H1 (cell line): Measurements from ENCODE around the gene CIB4. TPM values are rescaled to one million over a fixed set of nuclear protein-coding genes. Genes with fewer than 3 reads are reported as not detected.

Experiments used
- CTCF ChIA-PET: fragments of 300-600 bp; sonication (Branson Sonifier 250); formaldehyde crosslinking; loops from one replicate; lab custom pipeline; 2021; ENCODE audit not compliant: partially characterized antibody; lab: Charles Lee
- POLR2A ChIA-PET: fragments of 300-600 bp; sonication (Branson Sonifier 250); formaldehyde crosslinking; loops from one replicate; lab custom pipeline; 2021; ENCODE audit warnings: inconsistent platforms; ENCODE audit not compliant: partially characterized antibody; lab: Charles Lee
- DNase-seq, 2 experiments: peaks; one replicate each; pipeline versions ENCODE4 v3.0.0 to v3.0.0-alpha.2; 2010 to 2022; ENCODE audit warnings: low spot score in 2 of 2, low read depth in 1 of 2, mixed read lengths in 1 of 2
- FAIRE-seq: peaks from 2 replicates; lab custom pipeline; 2011; peaks lifted over from hg19 to GRCh38; lab: Jason Lieb, UNC
- H2AFZ ChIP-seq: 2 replicates; pipeline ENCODE4 v1.8.1; 2012; ENCODE audit warnings: low read length, inconsistent platforms
- H2AK5ac ChIP-seq: 2 replicates; pipeline ENCODE4 v1.6.1; 2013; ENCODE audit warnings: low read depth, low read length
- H2BK120ac ChIP-seq: replicated peaks from 2 replicates; pipeline ENCODE3; 2013; ENCODE audit warnings: low read depth, low read length, inconsistent platforms
- H2BK12ac ChIP-seq: 2 replicates; pipeline ENCODE4 v1.6.1; 2013; ENCODE audit warnings: low read depth, low read length
- H2BK15ac ChIP-seq: 2 replicates; pipeline ENCODE4 v1.6.1; 2013; ENCODE audit warnings: low read length
- H2BK20ac ChIP-seq: 2 replicates; pipeline ENCODE4 v1.6.1; 2013; ENCODE audit warnings: low read length
- H2BK5ac ChIP-seq: 2 replicates; pipeline ENCODE4 v1.6.1; 2013; ENCODE audit warnings: low read depth, low read length
- H3K14ac ChIP-seq: 2 replicates; pipeline ENCODE4 v1.6.1; 2013; ENCODE audit warnings: inconsistent platforms; ENCODE audit not compliant: insufficient read length
- H3K18ac ChIP-seq: 2 replicates; pipeline ENCODE4 v1.6.1; 2013; ENCODE audit warnings: low read length; ENCODE audit errors: extremely low read depth
- H3K23ac ChIP-seq: 2 replicates; pipeline ENCODE4 v1.6.1; 2013; ENCODE audit warnings: inconsistent platforms; ENCODE audit not compliant: insufficient read length
- H3K23me2 ChIP-seq: 2 replicates; pipeline ENCODE4 v1.6.1; 2013; ENCODE audit warnings: low read depth, low read length
- H3K27ac ChIP-seq: 2 replicates; pipeline ENCODE4 v1.6.1; 2011; ENCODE audit warnings: low read depth, low read length, inconsistent platforms
- H3K27me3 ChIP-seq, 4 experiments: replicated peaks in 1 of 4; 1 replicate in 1 of 4; 2 replicates in 3 of 4; pipeline versions ENCODE4 v1.6.1 to v1.8.1; 2011 to 2013; ENCODE audit warnings: low read length in 3 of 4, mild to moderate bottlenecking in 3 of 4, inconsistent platforms in 2 of 4, mixed read lengths in 2 of 4, moderate library complexity in 1 of 4; ENCODE audit not compliant: control insufficient read depth in 3 of 4, insufficient read depth in 3 of 4; ENCODE audit errors: extremely low read depth in 1 of 4
- H3K36me3 ChIP-seq, 4 experiments: 2 replicates each; pipeline versions ENCODE4 v1.6.1 to v1.8.1; 2011 to 2013; ENCODE audit warnings: mild to moderate bottlenecking in 4 of 4, low read length in 3 of 4, moderate library complexity in 2 of 4, control low read depth in 1 of 4, inconsistent platforms in 1 of 4; ENCODE audit not compliant: insufficient read depth in 4 of 4, control insufficient read depth in 2 of 4
- H3K4ac ChIP-seq: replicated peaks from 2 replicates; pipeline ENCODE3; 2013; ENCODE audit warnings: low read length, low read depth, mixed read lengths, inconsistent platforms; ENCODE audit not compliant: insufficient read length
- H3K4me1 ChIP-seq, 4 experiments: replicated peaks in 1 of 4; 1 replicate in 1 of 4; 2 replicates in 3 of 4; pipeline versions ENCODE4 v1.6.1 to v1.8.1; 2011 to 2013; ENCODE audit warnings: low read length in 3 of 4, inconsistent platforms in 2 of 4, mixed read lengths in 1 of 4; ENCODE audit not compliant: insufficient read depth in 4 of 4, control insufficient read depth in 3 of 4
- H3K4me2 ChIP-seq, 2 experiments: 2 replicates each; pipeline versions ENCODE4 v1.6.1 to v1.8.1; 2011 to 2013; ENCODE audit warnings: low read depth in 2 of 2, low read length in 2 of 2, control low read depth in 1 of 2, inconsistent platforms in 1 of 2, mild to moderate bottlenecking in 1 of 2; ENCODE audit not compliant: insufficient read depth in 1 of 2
- H3K4me3 ChIP-seq, 4 experiments: fragments of 200-600, 300-600 bp in 1 of 4; sonication (generic), shearing (Covaris generic), sonication (Bioruptor Twin) in 1 of 4; 2 replicates each; pipeline versions ENCODE4 v1.5.1 to v1.8.1; 2011 to 2016; ENCODE audit warnings: low read length in 4 of 4, low read depth in 3 of 4, control low read depth in 2 of 4, inconsistent platforms in 2 of 4, mild to moderate bottlenecking in 2 of 4, mixed read lengths in 1 of 4, moderate library complexity in 1 of 4; ENCODE audit not compliant: insufficient read depth in 2 of 4; ENCODE audit errors: extremely low read depth in 1 of 4
- H3K56ac ChIP-seq: replicated peaks from 2 replicates; pipeline ENCODE3; 2013; ENCODE audit warnings: low read depth, mild to moderate bottlenecking, mixed read lengths, low read length, inconsistent platforms; ENCODE audit not compliant: insufficient read length
- H3K79me1 ChIP-seq: 2 replicates; pipeline ENCODE4 v1.6.1; 2013; ENCODE audit warnings: low read depth, low read length, control low read depth
- H3K79me2 ChIP-seq, 2 experiments: 2 replicates each; pipeline versions ENCODE4 v1.6.1 to v1.8.1; 2012 to 2013; ENCODE audit warnings: low read length in 2 of 2, mild to moderate bottlenecking in 2 of 2, inconsistent platforms in 1 of 2; ENCODE audit not compliant: insufficient read depth in 2 of 2, control insufficient read depth in 1 of 2
- H3K9ac ChIP-seq, 4 experiments: replicated peaks in 1 of 4; 1 replicate in 1 of 4; 2 replicates in 3 of 4; pipeline versions ENCODE4 v1.6.1 to v1.8.1; 2011 to 2013; ENCODE audit warnings: low read depth in 3 of 4, low read length in 3 of 4, control low read depth in 2 of 4, mild to moderate bottlenecking in 2 of 4, moderate library complexity in 2 of 4, inconsistent platforms in 1 of 4; ENCODE audit errors: extremely low read depth in 1 of 4
- H3K9me3 ChIP-seq, 2 experiments: 2 replicates each; pipeline versions ENCODE4 v1.6.1 to v1.8.1; 2012 to 2013; ENCODE audit warnings: mild to moderate bottlenecking in 2 of 2, moderate library complexity in 2 of 2, control low read depth in 1 of 2, inconsistent platforms in 1 of 2, low read depth in 1 of 2, low read length in 1 of 2, mixed read lengths in 1 of 2; ENCODE audit not compliant: insufficient read depth in 2 of 2
- H4K20me1 ChIP-seq, 2 experiments: replicated peaks in 1 of 2; 2 replicates each; pipeline versions ENCODE3 to v1.8.1; 2011 to 2013; ENCODE audit warnings: inconsistent platforms in 2 of 2, low read length in 2 of 2, mild to moderate bottlenecking in 1 of 2; ENCODE audit not compliant: insufficient read depth in 2 of 2, control insufficient read depth in 1 of 2
- H4K5ac ChIP-seq: 2 replicates; pipeline ENCODE4 v1.6.1; 2013; ENCODE audit warnings: low read length, low read depth, mixed read lengths, inconsistent platforms; ENCODE audit not compliant: insufficient read length
- H4K8ac ChIP-seq: 2 replicates; pipeline ENCODE4 v1.8.0; 2013; ENCODE audit warnings: mild to moderate bottlenecking, moderate library complexity, low read length, inconsistent platforms; ENCODE audit not compliant: insufficient read depth; ENCODE audit errors: extremely low read depth
- H4K91ac ChIP-seq: replicated peaks from 2 replicates; pipeline ENCODE3; 2013; ENCODE audit warnings: low read length, mixed read lengths, inconsistent platforms; ENCODE audit not compliant: insufficient read length
- GABPA ChIP-seq: IDR thresholded peaks from 2 replicates; pipeline ENCODE4 v1.6.1; 2011; ENCODE audit warnings: mild to moderate bottlenecking, low read length, moderate library complexity, borderline replicate concordance; ENCODE audit not compliant: insufficient read depth
- TCF12 ChIP-seq: IDR thresholded peaks from 2 replicates; pipeline ENCODE4 v1.6.1; 2011; ENCODE audit warnings: low read depth, mild to moderate bottlenecking, low read length
- TEAD4 ChIP-seq: IDR thresholded peaks from 2 replicates; pipeline ENCODE4 v1.6.1; 2012; ENCODE audit warnings: low read depth, low read length, inconsistent platforms, mixed read lengths
- WGBS, 2 experiments: shearing (Covaris generic) in 1 of 2; methylation state at CpG; one replicate each; pipeline versions ENCODE4 v1.1.6 to v1.1.7; 2013 to 2015; ENCODE audit warnings: low lambda C conversion rate in 2 of 2, mixed read lengths in 2 of 2, inconsistent platforms in 1 of 2, low coverage in 1 of 2, missing lambda C conversion rate in 1 of 2; ENCODE audit not compliant: insufficient replicate concordance in 2 of 2, insufficient coverage in 1 of 2, insufficient read length in 1 of 2; ENCODE audit errors: extremely low coverage in 1 of 2, missing lambda C conversion rate in 1 of 2; 5-methylcytosine and 5-hydroxymethylcytosine counted together
- polyA plus RNA-seq, 7 experiments: library from polyadenylated mRNA; depleted of rRNA in 3 of 7; stranded (reverse) in 5 of 7; unstranded in 2 of 7; fragments of >200 nt in 5 of 7; fragments of 200-250 nt in 2 of 7; gene quantifications; 1 replicate in 5 of 7; 2 replicates in 1 of 7; 4 replicates in 1 of 7; pipeline versions ENCODE4 v1.2.1 to v1.2.3, GENCODE V29; 2011 to 2013; ENCODE audit warnings: missing spikeins in 2 of 7, mixed read lengths in 2 of 7
- total RNA-seq: library from RNA; stranded (reverse); fragmentation: NEBNext Ultra II Directional; extraction: Animal tissue kit (Norgen Biotek cat#: 25700); gene quantifications from 2 replicates; pipeline ENCODE4 v1.2.1, GENCODE V29; 2021

CIB4 gene
- total and polyA plus RNA-seq, 2 of the 8 experiments (the other 6 are each of a cell fraction or from before 2014, with no cell fraction given): not detected

DNA sequence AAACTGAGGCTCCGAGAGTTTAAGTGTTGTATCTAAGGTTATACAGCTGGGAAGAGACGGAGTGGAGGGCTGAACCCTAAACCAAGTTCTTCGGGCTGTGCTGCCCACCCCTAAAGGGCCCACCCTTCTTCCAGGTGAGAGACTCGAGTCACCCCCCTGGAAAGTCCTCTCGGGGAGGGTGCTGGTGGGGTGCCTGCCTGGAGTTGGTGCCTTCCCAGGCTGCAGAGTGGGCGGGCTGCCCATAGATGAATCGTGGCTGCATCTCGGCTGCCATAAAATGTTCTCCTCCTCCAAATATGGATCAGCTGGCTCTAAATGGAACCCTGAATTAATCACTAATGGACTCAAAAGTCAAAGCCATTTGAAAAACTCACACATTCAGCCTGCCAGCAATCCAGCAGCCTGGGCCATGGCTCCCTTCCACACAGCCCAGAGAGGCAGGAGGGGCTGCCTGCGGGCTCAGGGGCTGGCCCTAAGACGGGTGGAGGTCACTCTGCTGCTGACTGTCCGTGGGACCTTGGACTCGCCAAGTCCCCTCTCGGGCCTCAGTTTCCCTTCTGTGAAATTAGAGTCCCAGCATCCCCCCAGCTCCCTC, 7.7 kb downstream of the CIB4 start:
- H3K23me2 ChIP-seq: no peaks in the 10 kb centered on the region; the same call in 1 of the 2 replicates
- no peak overlapping the region for H2BK120ac ChIP-seq
- H2BK5ac ChIP-seq: no peak overlapping the region
- ChIA-PET CTCF (interaction anchor here (0.6 to 3.2 kb wide), 5 partner anchors 21 to 112 kb away, joined by 3 to 12 read pairs (median 4); no protein-coding TSS in a partner anchor), POLR2A (no interaction called here)
- H2BK20ac ChIP-seq: no peak overlapping the region
- H3K4me1 ChIP-seq: no peaks in the 10 kb centered on the region
- H3K9ac ChIP-seq: no peak overlapping the region
- FAIRE-seq (no peak), DNase-seq (no peak)
- H4K8ac ChIP-seq: no peak overlapping the region
- H3K4ac ChIP-seq: no peak overlapping the region
- H2BK15ac ChIP-seq: no peak overlapping the region
- H3K9me3 ChIP-seq: no peaks in the 10 kb centered on the region
- no peak overlapping the region for H3K14ac ChIP-seq
- H3K4me3 ChIP-seq: no peak overlapping the region
- H3K36me3 ChIP-seq: no peaks in the 10 kb centered on the region
- WGBS, 2 experiments: 87% methylated on average over 12 of the region's 13 CpGs; no CpG with 5 or more reads in 1 of the 2 experiments
- no peak overlapping the region for H4K91ac ChIP-seq
- no peaks in the 10 kb centered on the region; a peak in 3 of 7 replicates for H3K27me3 ChIP-seq
- H3K27ac ChIP-seq: no peak overlapping the region
- H4K5ac ChIP-seq: no peak overlapping the region
- H2BK12ac ChIP-seq: no peak overlapping the region
- H2AFZ ChIP-seq: no peak overlapping the region
- no peak overlapping the region for H3K23ac ChIP-seq
- no peaks in the 10 kb centered on the region for H3K79me1 ChIP-seq
- H3K18ac ChIP-seq: no peak overlapping the region; the same call in 1 of the 2 replicates
- no peak overlapping the region for H3K56ac ChIP-seq
- no peaks in the 10 kb centered on the region for H4K20me1 ChIP-seq
- H3K79me2 ChIP-seq: no peaks in the 10 kb centered on the region
- H2AK5ac ChIP-seq: no peak overlapping the region
- no peak overlapping the region for H3K4me2 ChIP-seq
- no peak for TF ChIP-seq TEAD4
- TF ChIP-seq TCF12: no peak
- no peak for TF ChIP-seq GABPA
